Measurements from ENCODE around the gene CYP39A1.
A peak's percentile ranks its signal among the peaks of the same experiment; 100 is the strongest.

Gene CYP39A1

GRCh38 chr6:46592740-46593139 is 59.9 kb downstream of the CYP39A1 start:
- Histone ChIP-seq H3K9ac (ENCODE audit: low read length) (no peak overlapping the region), H2BK5ac (ENCODE audit: low read depth, low read length, poor library complexity) (no peak overlapping the region), H3K27me3 (ENCODE audit: insufficient read depth, low read length) (no peaks in the 10 kb centered on the region), H3K79me1 (ENCODE audit: low read length) (no peaks in the 10 kb centered on the region), H2BK12ac (ENCODE audit: low read length) (no peak overlapping the region), H3K4me2 (ENCODE audit: low read length) (no peak overlapping the region), H3K4me3 (ENCODE audit: low read depth, low read length) (no peak overlapping the region), H2AK5ac (ENCODE audit: low read length) (no peak overlapping the region), H2BK120ac (ENCODE audit: insufficient read depth, low read length, poor library complexity) (no peak overlapping the region), H3K4me1 (ENCODE audit: control insufficient read depth in 1 of 2, insufficient read depth in 2 of 2, low read length in 2 of 2) (no peaks in the 10 kb centered on the region), H2AFZ (ENCODE audit: insufficient read depth, low read length, poor library complexity) (no peak overlapping the region), H3K4ac (ENCODE audit: low read depth, low read length) (no peak overlapping the region), H3K27ac (ENCODE audit: low read depth, low read length) (no peak overlapping the region), H4K8ac (ENCODE audit: low read depth, low read length) (no peak overlapping the region), H4K91ac (ENCODE audit: low read depth, low read length) (no peak overlapping the region), H3K18ac (ENCODE audit: low read length) (no peak overlapping the region), H3K9me3 (ENCODE audit: insufficient read depth, low read depth, low read length) (no peaks in the 10 kb centered on the region), H4K12ac (ENCODE audit: low read depth, low read length) (no peak overlapping the region), H3K36me3 (ENCODE audit: control insufficient read depth in 1 of 2, insufficient read depth in 2 of 2, low read length in 2 of 2) (no peaks in the 10 kb centered on the region), H3K23ac (ENCODE audit: low read length) (no peak overlapping the region), H3K14ac (ENCODE audit: low read length) (no peak overlapping the region), H3K79me2 (ENCODE audit: control insufficient read depth, insufficient read depth, low read length, poor library complexity) (no peaks in the 10 kb centered on the region)
- DNase-seq: no peak

- Histone ChIP-seq H2AK5ac (ENCODE audit: low read length) (no peak overlapping the region), H3K4me1 (ENCODE audit: control insufficient read depth in 1 of 2, insufficient read depth in 2 of 2, low read length in 2 of 2) (no peaks in the 10 kb centered on the region), H4K91ac (ENCODE audit: low read depth, low read length) (no peak overlapping the region), H3K79me2 (ENCODE audit: control insufficient read depth, insufficient read depth, low read length, poor library complexity) (no peaks in the 10 kb centered on the region), H3K9ac (ENCODE audit: low read length) (no peak overlapping the region), H4K12ac (ENCODE audit: low read depth, low read length) (no peak overlapping the region), H3K36me3 (ENCODE audit: control insufficient read depth in 1 of 2, insufficient read depth in 2 of 2, low read length in 2 of 2) (no peaks in the 10 kb centered on the region), H2AFZ (ENCODE audit: insufficient read depth, low read length, poor library complexity) (no peak overlapping the region), H2BK5ac (ENCODE audit: low read depth, low read length, poor library complexity) (no peak overlapping the region), H3K4me3 (ENCODE audit: low read depth, low read length) (no peak overlapping the region), H3K4me2 (ENCODE audit: low read length) (no peak overlapping the region), H3K79me1 (ENCODE audit: low read length) (no peaks in the 10 kb centered on the region), H3K27ac (ENCODE audit: low read depth, low read length) (no peak overlapping the region), H4K8ac (ENCODE audit: low read depth, low read length) (no peak overlapping the region), H3K9me3 (ENCODE audit: insufficient read depth, low read depth, low read length) (no peaks in the 10 kb centered on the region), H3K27me3 (ENCODE audit: insufficient read depth, low read length) (no peaks in the 10 kb centered on the region), H2BK120ac (ENCODE audit: insufficient read depth, low read length, poor library complexity) (no peak overlapping the region), H3K14ac (ENCODE audit: low read length) (no peak overlapping the region), H3K18ac (ENCODE audit: low read length) (no peak overlapping the region), H2BK12ac (ENCODE audit: low read length) (no peak overlapping the region), H3K23ac (ENCODE audit: low read length) (no peak overlapping the region), H3K4ac (ENCODE audit: low read depth, low read length) (no peak overlapping the region)
- no CpG with 5 or more reads among the region's 3 CpGs for WGBS (ENCODE audit: extremely low coverage, insufficient coverage, insufficient read length)
- no peak for DNase-seq
Measured at GRCh38 chr6:46592046-46592445, 60.6 kb downstream of the CYP39A1 start.

DNA sequence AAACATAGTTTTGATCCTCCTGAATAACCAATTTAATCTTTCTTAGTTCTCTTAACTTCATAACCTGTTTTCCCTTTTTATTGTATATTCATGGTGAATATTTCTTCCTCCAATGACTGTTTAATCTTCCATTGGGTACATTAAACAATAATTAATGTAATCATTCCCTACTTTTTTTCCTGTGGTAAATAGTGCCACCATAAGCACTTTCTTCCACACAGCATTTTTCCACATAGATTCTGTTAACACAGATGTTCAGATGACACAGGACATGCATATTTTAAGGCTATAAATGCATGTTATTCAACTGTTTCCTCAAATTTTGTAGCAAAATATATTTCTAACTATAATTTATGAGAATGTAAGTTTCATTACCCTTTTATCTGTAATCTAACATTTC is 61.9 kb downstream of the CYP39A1 start:
- H3K36me3 ChIP-seq (ENCODE audit: control insufficient read depth in 1 of 2, insufficient read depth in 2 of 2, low read length in 2 of 2): no peaks in the 10 kb centered on the region
- no peak overlapping the region for H2AFZ ChIP-seq (ENCODE audit: insufficient read depth, low read length, poor library complexity)
- no peak overlapping the region for H2BK12ac ChIP-seq (ENCODE audit: low read length)
- H3K9me3 ChIP-seq (ENCODE audit: insufficient read depth, low read depth, low read length): no peaks in the 10 kb centered on the region
- no peak overlapping the region for H3K27ac ChIP-seq (ENCODE audit: low read depth, low read length)
- no peak overlapping the region for H2BK120ac ChIP-seq (ENCODE audit: insufficient read depth, low read length, poor library complexity)
- H3K18ac ChIP-seq (ENCODE audit: low read length): no peak overlapping the region
- H3K14ac ChIP-seq (ENCODE audit: low read length): no peak overlapping the region
- no peak for DNase-seq
- H4K91ac ChIP-seq (ENCODE audit: low read depth, low read length): no peak overlapping the region
- H2BK5ac ChIP-seq (ENCODE audit: low read depth, low read length, poor library complexity): no peak overlapping the region
- no peak overlapping the region for H3K23ac ChIP-seq (ENCODE audit: low read length)
- no peak overlapping the region for H3K4ac ChIP-seq (ENCODE audit: low read depth, low read length)
- H3K4me1 ChIP-seq (ENCODE audit: control insufficient read depth in 1 of 2, insufficient read depth in 2 of 2, low read length in 2 of 2): no peaks in the 10 kb centered on the region
- no peak overlapping the region for H3K9ac ChIP-seq (ENCODE audit: low read length)
- H2AK5ac ChIP-seq (ENCODE audit: low read length): no peak overlapping the region
- H4K12ac ChIP-seq (ENCODE audit: low read depth, low read length): no peak overlapping the region
- H3K79me2 ChIP-seq (ENCODE audit: control insufficient read depth, insufficient read depth, low read length, poor library complexity): no peaks in the 10 kb centered on the region
- no peak overlapping the region for H4K8ac ChIP-seq (ENCODE audit: low read depth, low read length)
- no peaks in the 10 kb centered on the region for H3K27me3 ChIP-seq (ENCODE audit: insufficient read depth, low read length)
- H3K4me3 ChIP-seq (ENCODE audit: low read depth, low read length): no peak overlapping the region
- H3K79me1 ChIP-seq (ENCODE audit: low read length): no peaks in the 10 kb centered on the region
- H3K4me2 ChIP-seq (ENCODE audit: low read length): no peak overlapping the region

- H3K9ac ChIP-seq (ENCODE audit: low read length): no peak overlapping the region
- H3K23ac ChIP-seq (ENCODE audit: low read length): no peak overlapping the region
- H2BK5ac ChIP-seq (ENCODE audit: low read depth, low read length, poor library complexity): no peak overlapping the region
- H3K4me3 ChIP-seq (ENCODE audit: low read depth, low read length): no peak overlapping the region
- WGBS (ENCODE audit: extremely low coverage, insufficient coverage, insufficient read length): no CpG with 5 or more reads among the region's 2 CpGs
- H3K4me1 ChIP-seq (ENCODE audit: control insufficient read depth in 1 of 2, insufficient read depth in 2 of 2, low read length in 2 of 2): no peaks in the 10 kb centered on the region
- H3K36me3 ChIP-seq (ENCODE audit: control insufficient read depth in 1 of 2, insufficient read depth in 2 of 2, low read length in 2 of 2): no peaks in the 10 kb centered on the region
- no peak overlapping the region for H2AK5ac ChIP-seq (ENCODE audit: low read length)
- H3K79me2 ChIP-seq (ENCODE audit: control insufficient read depth, insufficient read depth, low read length, poor library complexity): no peaks in the 10 kb centered on the region
- H3K14ac ChIP-seq (ENCODE audit: low read length): no peak overlapping the region
- no peak overlapping the region for H4K8ac ChIP-seq (ENCODE audit: low read depth, low read length)
- no peaks in the 10 kb centered on the region for H3K79me1 ChIP-seq (ENCODE audit: low read length)
- no peak overlapping the region for H3K18ac ChIP-seq (ENCODE audit: low read length)
- no peak overlapping the region for H3K27ac ChIP-seq (ENCODE audit: low read depth, low read length)
- no peak for DNase-seq
- no peak overlapping the region for H4K12ac ChIP-seq (ENCODE audit: low read depth, low read length)
- no peak overlapping the region for H3K4me2 ChIP-seq (ENCODE audit: low read length)
- H3K4ac ChIP-seq (ENCODE audit: low read depth, low read length): no peak overlapping the region
- no peak overlapping the region for H2AFZ ChIP-seq (ENCODE audit: insufficient read depth, low read length, poor library complexity)
- no peaks in the 10 kb centered on the region for H3K27me3 ChIP-seq (ENCODE audit: insufficient read depth, low read length)
- no peaks in the 10 kb centered on the region for H3K9me3 ChIP-seq (ENCODE audit: insufficient read depth, low read depth, low read length)
- no peak overlapping the region for H2BK12ac ChIP-seq (ENCODE audit: low read length)
- H4K91ac ChIP-seq (ENCODE audit: low read depth, low read length): no peak overlapping the region
- no peak overlapping the region for H2BK120ac ChIP-seq (ENCODE audit: insufficient read depth, low read length, poor library complexity)
Measured at GRCh38 chr6:46586906-46587305, 65.7 kb downstream of the CYP39A1 start.

DNA sequence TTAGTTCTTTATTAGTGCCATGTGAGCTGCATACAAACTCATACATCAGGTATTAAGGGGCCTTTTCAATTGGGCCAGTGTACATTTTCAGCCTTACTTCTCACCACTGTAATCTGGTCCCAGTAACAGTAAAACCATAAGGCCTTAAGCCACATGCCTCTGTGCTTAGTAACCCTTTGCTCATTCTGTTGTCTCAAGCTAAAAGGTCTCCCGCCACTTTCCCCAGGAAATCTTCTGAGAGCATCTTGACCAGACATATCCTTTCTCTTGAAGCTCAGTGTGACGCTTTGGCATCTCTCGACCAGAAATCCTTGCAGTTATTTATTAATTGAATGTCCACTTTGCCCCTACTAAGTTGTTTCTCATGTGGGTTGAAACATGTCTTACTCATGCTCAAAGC is 68.0 kb downstream of the CYP39A1 start:
- no peaks in the 10 kb centered on the region for H3K4me1 ChIP-seq (ENCODE audit: control insufficient read depth in 1 of 2, insufficient read depth in 2 of 2, low read length in 2 of 2)

More for the DNA sequence above, 68.0 kb downstream of the CYP39A1 start:
- Histone ChIP-seq H3K27ac (ENCODE audit: low read depth, low read length) (no peak overlapping the region), H3K4me2 (ENCODE audit: low read length) (no peak overlapping the region), H3K9me3 (ENCODE audit: insufficient read depth, low read depth, low read length) (no peaks in the 10 kb centered on the region), H2BK5ac (ENCODE audit: low read depth, low read length, poor library complexity) (no peak overlapping the region), H3K79me2 (ENCODE audit: control insufficient read depth, insufficient read depth, low read length, poor library complexity) (no peaks in the 10 kb centered on the region), H2BK120ac (ENCODE audit: insufficient read depth, low read length, poor library complexity) (no peak overlapping the region), H2BK12ac (ENCODE audit: low read length) (no peak overlapping the region), H2AK5ac (ENCODE audit: low read length) (no peak overlapping the region), H4K91ac (ENCODE audit: low read depth, low read length) (no peak overlapping the region), H4K8ac (ENCODE audit: low read depth, low read length) (no peak overlapping the region), H3K18ac (ENCODE audit: low read length) (no peak overlapping the region), H3K23ac (ENCODE audit: low read length) (no peak overlapping the region), H3K4me3 (ENCODE audit: low read depth, low read length) (no peak overlapping the region), H4K12ac (ENCODE audit: low read depth, low read length) (no peak overlapping the region), H3K79me1 (ENCODE audit: low read length) (no peaks in the 10 kb centered on the region), H3K9ac (ENCODE audit: low read length) (no peak overlapping the region), H3K14ac (ENCODE audit: low read length) (no peak overlapping the region), H2AFZ (ENCODE audit: insufficient read depth, low read length, poor library complexity) (no peak overlapping the region), H3K36me3 (ENCODE audit: control insufficient read depth in 1 of 2, insufficient read depth in 2 of 2, low read length in 2 of 2) (no peaks in the 10 kb centered on the region), H3K4ac (ENCODE audit: low read depth, low read length) (no peak overlapping the region), H3K27me3 (ENCODE audit: insufficient read depth, low read length) (no peaks in the 10 kb centered on the region)
- no CpG with 5 or more reads among the region's 3 CpGs for WGBS (ENCODE audit: extremely low coverage, insufficient coverage, insufficient read length)
- peak; percentile 1 to 16 for DNase-seq
